NCI-H128 (cell line): ENCODE results near the gene E2F8.
"Not testable (repeated sequence)": the region's sequence is repeated elsewhere in the genome, so short reads cannot be mapped to it uniquely, and the experiment has no call there.

ENCODE experiments used
- DNase-seq: peaks from one replicate; lab custom pipeline; 2025; ENCODE audit not compliant: unreplicated experiment; lab: John Stamatoyannopoulos, UW

E2F8 gene

GRCh38 chr11:19240420-19241259 is at the start of gene E2F8:
E2F8 (minus strand) TSS chr11:19240945; CDS start chr11:19240121, 824 bp downstream.
- peak; percentile 84 for DNase-seq

- no peak for DNase-seq
Measured at GRCh38 chr11:19290356-19290755, 49.6 kb upstream of the E2F8 start.

GRCh38 chr11:19288256-19288655 is 47.5 kb upstream of the E2F8 start:
- no peak for DNase-seq

- DNase-seq, result no peak
Measured at GRCh38 chr11:19286411-19286810, 45.7 kb upstream of the E2F8 start.

- DNase-seq, result no peak
Measured at GRCh38 chr11:19284881-19285280, 44.1 kb upstream of the E2F8 start.

GRCh38 chr11:19283991-19284390 is 43.2 kb upstream of the E2F8 start:
- DNase-seq, result no peak

GRCh38 chr11:19281555-19281954 is 40.8 kb upstream of the E2F8 start:
- no peak for DNase-seq

GRCh38 chr11:19281041-19281440 is 40.3 kb upstream of the E2F8 start:
- DNase-seq, result no peak

GRCh38 chr11:19279451-19279850 is 38.7 kb upstream of the E2F8 start:
- no peak for DNase-seq

- DNase-seq, result no peak
Measured at GRCh38 chr11:19276859-19277808, 36.4 kb upstream of the E2F8 start.

GRCh38 chr11:19275496-19275895 is 34.8 kb upstream of the E2F8 start:
- no peak for DNase-seq

GRCh38 chr11:19273219-19273618 is 32.5 kb upstream of the E2F8 start:
- DNase-seq, result not testable (repeated sequence)

- DNase-seq, result no peak
Measured at GRCh38 chr11:19268909-19269308, 28.2 kb upstream of the E2F8 start.

- DNase-seq, result no peak
Measured at GRCh38 chr11:19267567-19267966, 26.8 kb upstream of the E2F8 start.

- no peak for DNase-seq
Measured at GRCh38 chr11:19263333-19263732, 22.6 kb upstream of the E2F8 start.

- DNase-seq, result peak; percentile 5
Measured at GRCh38 chr11:19259487-19260345, 19.0 kb upstream of the E2F8 start.

- peak; percentile 37 for DNase-seq
Measured at GRCh38 chr11:19258641-19259230, 18.0 kb upstream of the E2F8 start.

GRCh38 chr11:19254441-19254840 is 13.7 kb upstream of the E2F8 start:
- DNase-seq, result not testable (repeated sequence)

GRCh38 chr11:19253817-19254216 is 13.1 kb upstream of the E2F8 start:
- no peak for DNase-seq

- DNase-seq, result no peak
Measured at GRCh38 chr11:19253153-19253745, 12.5 kb upstream of the E2F8 start.
